ENCODE data around the gene PPM1K.

Gene PPM1K

DNA sequence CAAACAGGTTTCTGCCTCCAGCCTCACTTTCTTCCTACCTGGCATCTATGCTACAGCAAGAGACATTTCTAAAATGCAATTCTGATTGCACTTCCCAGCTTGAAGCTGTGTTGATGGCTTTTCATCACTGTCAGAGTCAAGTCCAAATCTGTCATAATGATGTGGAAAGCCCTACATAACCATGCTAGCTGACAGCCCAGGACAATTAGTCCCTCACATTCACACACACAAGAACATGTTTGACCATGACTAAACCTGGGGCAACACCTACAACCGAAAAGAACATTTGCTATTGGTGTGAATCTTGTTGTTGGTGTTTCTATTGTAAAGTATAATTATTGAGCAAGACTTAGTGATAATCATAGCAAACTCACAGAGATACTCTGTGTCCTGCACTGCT is 58.2 kb downstream of the PPM1K start:
- no peak for DNase-seq (ENCODE audit: low read depth)

DNA sequence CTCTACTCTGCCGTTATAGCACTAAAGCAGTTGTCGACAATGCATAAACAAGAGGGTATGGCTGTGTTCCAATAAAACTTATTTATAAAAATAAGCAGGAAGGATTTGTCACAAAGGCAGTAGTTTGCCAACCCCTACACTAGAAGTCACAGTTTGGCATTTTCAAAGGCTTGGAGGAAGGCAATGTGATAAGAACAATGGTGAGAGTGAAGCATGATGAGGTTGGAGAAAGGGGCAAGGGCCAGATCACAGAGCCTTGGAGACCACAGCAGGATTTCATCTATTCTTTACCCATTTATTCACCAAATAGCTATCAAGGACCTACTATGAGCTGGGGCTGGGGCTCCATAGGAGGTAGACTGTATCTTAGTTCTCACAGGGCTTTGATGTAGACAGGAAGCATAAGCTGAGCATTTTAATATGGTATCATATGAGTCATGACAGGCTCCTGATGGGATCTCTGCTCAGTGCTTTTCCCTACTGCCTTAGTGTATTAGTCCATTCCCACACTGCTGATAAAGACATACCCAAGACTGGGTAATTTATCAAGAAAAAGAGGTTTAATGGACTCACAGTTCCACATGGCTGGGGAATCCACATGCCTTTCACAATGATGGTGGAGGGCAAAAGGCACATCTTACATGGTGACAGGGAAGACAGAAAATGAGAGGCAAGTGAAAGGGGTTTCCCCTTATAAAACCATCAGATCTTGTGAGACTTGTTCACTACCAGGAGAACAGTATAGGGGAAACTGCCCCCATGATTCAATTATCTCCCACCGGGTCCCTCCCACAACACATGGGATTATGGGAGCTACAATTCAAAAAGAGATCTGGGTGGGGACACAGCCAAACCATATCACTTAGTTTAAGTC is 58.9 kb downstream of the PPM1K start:
- H3K4me3 ChIP-seq (ENCODE audit: low read depth, low read length) = no peak overlapping the region
- DNase-seq (ENCODE audit: low read depth) = no peak

More for the DNA sequence above, 58.2 kb downstream of the PPM1K start:
- no peak overlapping the region for H3K4me3 ChIP-seq (ENCODE audit: low read depth, low read length)

DNA sequence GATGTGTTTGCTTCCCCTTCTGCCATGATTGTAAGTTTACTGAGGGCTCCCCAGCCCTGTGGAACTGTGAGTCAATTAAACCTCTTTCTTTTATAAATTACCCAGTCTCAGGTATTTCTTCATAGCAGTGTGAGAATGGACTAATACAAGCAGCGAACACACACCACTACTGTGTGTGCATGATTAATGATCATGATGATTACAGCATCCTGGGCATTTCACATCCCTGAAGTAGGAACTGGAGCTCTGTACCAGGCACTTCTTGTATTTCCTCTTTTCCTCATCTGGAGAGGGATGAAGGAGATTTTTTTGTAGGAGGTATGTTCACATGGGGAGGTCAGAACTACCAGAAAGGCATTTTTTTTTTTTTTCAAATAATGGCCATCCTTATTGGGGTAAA is 60.8 kb downstream of the PPM1K start:
- no peak for DNase-seq (ENCODE audit: low read depth)

DNA sequence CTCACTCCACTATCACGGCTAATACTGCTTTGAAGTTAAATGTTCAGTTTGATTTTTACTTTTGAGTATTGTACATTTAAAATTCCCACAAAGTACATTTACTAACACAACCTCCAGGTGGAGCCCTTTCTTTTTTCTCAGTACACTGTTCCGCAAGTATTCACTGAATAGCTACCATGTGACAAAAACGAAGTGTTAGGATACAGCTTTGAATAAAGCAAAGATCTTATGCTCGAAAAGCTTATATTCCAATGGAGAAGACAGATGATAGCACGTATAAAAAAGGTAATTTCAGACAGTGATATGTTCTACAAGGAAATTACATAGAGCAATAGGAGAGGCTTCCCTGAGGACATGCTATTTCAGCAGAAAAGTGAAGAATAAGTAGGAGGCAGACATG is 65.3 kb downstream of the PPM1K start:
- no peak overlapping the region for H3K4me3 ChIP-seq (ENCODE audit: low read depth, low read length)
- DNase-seq (ENCODE audit: low read depth) = no peak

More for the DNA sequence above, 60.8 kb downstream of the PPM1K start:
- H3K4me3 ChIP-seq (ENCODE audit: low read depth, low read length) = no peak overlapping the region

DNA sequence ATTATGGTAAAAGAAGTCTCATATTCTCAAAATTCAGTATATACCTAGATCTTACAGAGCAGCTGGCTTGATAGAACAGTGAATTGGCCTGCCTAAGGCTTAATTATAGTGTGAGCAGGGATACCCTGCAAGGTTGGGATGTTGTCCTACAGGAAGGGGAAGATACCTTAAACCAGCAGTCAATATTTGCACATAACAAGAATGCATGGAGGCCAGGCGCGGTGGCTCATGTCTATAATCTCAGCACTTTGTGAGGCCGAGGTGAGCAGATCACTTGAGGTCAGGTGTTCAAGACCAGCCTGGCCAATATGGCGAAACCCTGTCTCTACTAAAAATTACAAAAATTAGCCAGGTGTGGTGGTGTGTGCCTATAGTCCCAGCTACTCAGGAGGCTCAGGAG is 67.2 kb downstream of the PPM1K start:
- no peak for DNase-seq (ENCODE audit: low read depth)
- no peak overlapping the region for H3K4me3 ChIP-seq (ENCODE audit: low read depth, low read length)

DNA sequence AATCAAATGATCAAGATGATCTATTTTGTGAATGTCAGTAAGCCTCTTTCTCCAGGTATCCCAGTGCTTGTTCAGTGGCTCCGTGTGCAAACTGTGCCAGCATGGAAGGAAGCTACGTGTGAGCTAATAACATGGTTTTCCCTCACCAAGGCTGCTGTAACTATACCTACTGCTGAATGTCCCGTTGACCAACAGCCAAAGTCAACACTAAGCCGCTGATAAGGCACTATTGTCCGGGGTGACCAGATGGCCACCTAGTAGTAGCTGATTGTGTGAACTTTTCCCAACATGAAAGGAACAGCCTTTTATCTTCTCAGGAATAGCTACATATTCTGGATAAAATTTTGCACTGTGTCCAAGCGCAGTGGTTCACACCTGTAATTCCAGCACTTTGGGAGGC is 68.0 kb downstream of the PPM1K start:
- DNase-seq (ENCODE audit: low read depth) = no peak
- H3K4me3 ChIP-seq (ENCODE audit: low read depth, low read length) = no peak overlapping the region

DNA sequence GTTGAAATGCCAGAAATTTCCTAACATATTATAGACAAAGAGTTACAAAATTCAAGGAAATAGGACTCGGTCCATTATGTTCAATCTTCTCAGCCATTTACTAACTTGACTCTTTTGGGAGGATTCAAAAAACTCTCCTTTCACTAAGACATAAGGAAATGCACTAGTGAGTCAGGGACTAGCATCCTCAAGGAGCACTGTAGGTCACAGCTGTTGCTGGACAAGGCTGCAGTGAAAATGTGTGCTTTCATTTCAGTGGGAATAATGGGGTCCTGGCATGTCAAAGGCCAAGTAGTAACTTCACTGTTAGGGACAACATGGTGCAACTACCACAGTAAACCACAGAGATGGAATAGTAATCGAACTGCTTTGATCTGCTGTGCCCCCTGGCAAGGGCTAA is 69.0 kb downstream of the PPM1K start:
- no peak for DNase-seq (ENCODE audit: low read depth)
- H3K4me3 ChIP-seq (ENCODE audit: low read depth, low read length) = no peak overlapping the region

DNA sequence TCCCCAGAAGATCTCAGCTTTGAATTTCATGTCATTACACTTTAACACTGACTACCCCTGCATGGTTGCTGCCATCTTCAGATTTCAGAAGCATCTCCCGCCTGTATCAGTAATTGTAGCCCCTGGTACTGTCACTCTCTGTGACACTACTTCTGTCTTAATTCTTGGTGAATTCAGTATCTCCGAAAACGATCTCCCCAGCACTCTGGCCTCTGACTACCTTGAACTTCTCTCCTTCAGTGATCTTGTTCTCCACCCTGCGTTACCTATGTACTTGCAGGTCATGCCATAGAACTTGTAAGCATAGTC is 72.2 kb downstream of the PPM1K start:
- no peak for DNase-seq (ENCODE audit: low read depth)
- H3K4me3 ChIP-seq (ENCODE audit: low read depth, low read length) = no peak overlapping the region

DNA sequence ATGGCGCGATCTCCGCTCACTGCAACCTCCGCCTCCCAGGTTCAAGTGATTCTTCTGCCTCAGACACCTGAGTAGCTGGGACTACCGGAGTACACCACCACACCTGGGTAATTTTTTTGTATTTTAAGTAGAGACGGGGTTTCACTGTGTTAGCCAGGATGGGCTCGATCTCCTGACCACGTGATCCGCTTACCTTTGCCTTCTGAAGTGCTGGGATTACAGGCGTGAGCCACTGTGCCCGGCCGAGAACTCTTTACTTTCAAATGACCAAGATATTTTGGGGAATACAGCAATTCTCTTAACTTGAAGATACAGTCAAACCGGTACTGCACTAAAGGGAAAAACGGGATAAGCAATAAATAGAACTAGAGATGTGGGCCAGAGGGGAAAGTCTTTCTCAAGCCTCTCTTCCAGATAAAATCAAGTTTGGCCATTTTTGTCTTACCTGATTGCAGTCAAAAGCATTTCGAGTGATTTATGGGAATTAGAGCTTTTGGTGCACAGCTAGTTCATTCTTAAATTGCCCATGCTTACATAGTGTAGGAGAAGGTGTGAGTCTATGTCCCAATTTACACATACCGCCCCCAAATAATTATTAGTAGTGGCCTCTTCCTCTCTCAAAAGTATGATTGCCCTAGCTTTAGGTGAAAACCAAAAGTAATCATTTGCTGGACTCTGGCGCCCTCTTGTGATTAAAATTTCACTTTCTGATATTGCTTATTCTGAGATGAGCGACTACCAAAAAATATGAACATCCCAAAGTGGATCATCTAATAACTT is 72.7 kb downstream of the PPM1K start:
- no peak overlapping the region for H3K4me3 ChIP-seq (ENCODE audit: low read depth, low read length)
- no peak for DNase-seq (ENCODE audit: low read depth)

DNA sequence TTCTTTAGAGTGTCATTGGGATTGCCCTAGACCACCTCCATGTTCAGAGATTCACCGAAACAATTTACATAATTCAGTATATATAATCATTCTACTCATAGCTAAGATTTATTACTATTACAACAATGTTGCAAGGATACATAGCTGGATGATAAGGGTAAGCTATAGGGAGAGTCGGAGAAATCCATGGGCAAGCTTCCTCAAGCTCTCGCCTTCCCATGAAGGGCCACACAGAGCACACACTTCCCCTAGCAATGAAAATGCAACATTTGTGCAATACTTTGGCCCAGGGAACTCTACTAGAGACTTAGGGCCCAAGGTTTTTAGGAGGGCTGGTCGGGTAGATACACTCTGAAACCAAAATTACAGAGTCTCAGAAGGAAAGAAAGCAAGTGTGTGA is 76.2 kb downstream of the PPM1K start:
- DNase-seq (ENCODE audit: low read depth) = no peak
- no peak overlapping the region for H3K4me3 ChIP-seq (ENCODE audit: low read depth, low read length)

All from skeletal muscle cell (primary cell).